ENCODE results near the gene TCF25. TPM values are rescaled to one million over a fixed set of nuclear protein-coding genes. Genes with fewer than 3 reads are reported as not detected.

Gene TCF25
- total RNA-seq, 2 donors from 2014 or later, result 166 to 247 TPM

DNA sequence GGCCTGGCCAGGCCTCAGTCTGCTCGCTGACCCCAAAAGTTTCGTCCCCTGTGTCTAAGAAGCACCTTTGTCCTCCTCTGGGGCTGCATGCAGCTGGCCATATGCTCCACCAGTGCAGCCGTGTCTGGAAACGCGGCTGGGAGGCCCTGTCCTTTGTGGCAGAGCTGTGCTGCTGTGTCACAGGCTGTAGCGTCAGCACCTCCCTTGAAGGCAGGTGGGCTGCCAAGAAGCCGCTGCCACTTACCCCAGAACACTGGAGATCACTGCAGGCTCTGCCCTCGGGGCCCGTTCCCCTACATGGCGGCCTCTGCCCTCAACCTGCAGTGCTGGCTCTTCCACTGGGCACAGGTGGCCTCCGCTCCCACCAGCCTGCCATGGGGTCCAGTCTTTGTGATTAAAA lies 29.6 kb downstream of the TCF25 start:
- Histone ChIP-seq H3K27me3 (replicated peaks; ENCODE audit: insufficient read depth) (no peaks in the 10 kb centered on the region), H3K27ac (no peak overlapping the region), H3K36me3 (peaks cover 61% of the 10 kb centered on the region), H3K4me3 (no peak overlapping the region), H3K9me3 (no peaks in the 10 kb centered on the region), H3K4me1 (ENCODE audit: control insufficient read depth in 1 of 2, low read depth in 2 of 2) (no peaks in the 10 kb centered on the region)
- no peak for ATAC-seq (ENCODE audit: insufficient number of reproducible peaks, low FRiP score, low read depth)
- TF ChIP-seq, protein P1, sequence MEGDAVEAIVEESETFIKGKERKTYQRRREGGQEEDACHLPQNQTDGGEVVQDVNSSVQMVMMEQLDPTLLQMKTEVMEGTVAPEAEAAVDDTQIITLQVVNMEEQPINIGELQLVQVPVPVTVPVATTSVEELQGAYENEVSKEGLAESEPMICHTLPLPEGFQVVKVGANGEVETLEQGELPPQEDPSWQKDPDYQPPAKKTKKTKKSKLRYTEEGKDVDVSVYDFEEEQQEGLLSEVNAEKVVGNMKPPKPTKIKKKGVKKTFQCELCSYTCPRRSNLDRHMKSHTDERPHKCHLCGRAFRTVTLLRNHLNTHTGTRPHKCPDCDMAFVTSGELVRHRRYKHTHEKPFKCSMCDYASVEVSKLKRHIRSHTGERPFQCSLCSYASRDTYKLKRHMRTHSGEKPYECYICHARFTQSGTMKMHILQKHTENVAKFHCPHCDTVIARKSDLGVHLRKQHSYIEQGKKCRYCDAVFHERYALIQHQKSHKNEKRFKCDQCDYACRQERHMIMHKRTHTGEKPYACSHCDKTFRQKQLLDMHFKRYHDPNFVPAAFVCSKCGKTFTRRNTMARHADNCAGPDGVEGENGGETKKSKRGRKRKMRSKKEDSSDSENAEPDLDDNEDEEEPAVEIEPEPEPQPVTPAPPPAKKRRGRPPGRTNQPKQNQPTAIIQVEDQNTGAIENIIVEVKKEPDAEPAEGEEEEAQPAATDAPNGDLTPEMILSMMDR (IDR thresholded peaks at IDR 0.05), result no peak
- DNase-seq (ENCODE audit: low spot score), result no peak

DNA sequence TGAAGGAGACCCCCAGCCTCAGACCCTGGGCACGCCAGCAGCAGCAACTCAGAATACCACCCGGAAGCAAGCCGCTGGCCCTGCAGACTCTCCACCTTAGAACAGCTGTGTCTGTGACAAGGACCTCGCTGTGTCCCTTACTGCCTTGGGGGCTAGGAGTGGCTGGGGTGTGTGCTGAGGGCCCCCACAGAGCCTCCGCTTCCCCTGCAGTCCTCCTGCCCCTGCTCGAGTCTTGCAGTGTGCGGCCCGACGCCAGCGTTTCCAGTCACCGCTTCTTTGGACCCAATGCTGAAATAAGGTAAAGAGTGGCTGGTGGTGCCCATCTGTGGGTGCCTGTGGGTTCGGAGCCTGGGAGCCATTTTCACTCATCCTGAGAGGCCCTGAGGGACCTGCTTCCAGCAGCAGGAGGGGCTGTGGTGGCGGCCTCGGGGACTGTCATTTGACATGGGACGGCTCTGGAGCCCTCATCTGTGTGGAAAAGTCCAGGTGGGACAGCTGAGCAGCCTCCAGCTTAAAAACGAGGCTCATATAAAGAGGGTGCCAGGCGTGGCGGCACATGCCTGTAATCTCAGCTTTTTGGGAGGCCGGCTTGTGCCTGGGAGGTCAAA lies 30.6 kb downstream of the TCF25 start:
- Histone ChIP-seq H3K9me3 (no peaks in the 10 kb centered on the region), H3K27me3 (replicated peaks; ENCODE audit: insufficient read depth) (no peaks in the 10 kb centered on the region), H3K4me1 (ENCODE audit: control insufficient read depth in 1 of 2, low read depth in 2 of 2) (no peaks in the 10 kb centered on the region), H3K4me3 (no peak overlapping the region), H3K27ac (no peak overlapping the region), H3K36me3 (peaks cover 55% of the 10 kb centered on the region)
- no peak for DNase-seq (ENCODE audit: low spot score)
- TF ChIP-seq, protein P1 (IDR thresholded peaks at IDR 0.05), result no peak
- no peak for ATAC-seq (ENCODE audit: insufficient number of reproducible peaks, low FRiP score, low read depth)

DNA sequence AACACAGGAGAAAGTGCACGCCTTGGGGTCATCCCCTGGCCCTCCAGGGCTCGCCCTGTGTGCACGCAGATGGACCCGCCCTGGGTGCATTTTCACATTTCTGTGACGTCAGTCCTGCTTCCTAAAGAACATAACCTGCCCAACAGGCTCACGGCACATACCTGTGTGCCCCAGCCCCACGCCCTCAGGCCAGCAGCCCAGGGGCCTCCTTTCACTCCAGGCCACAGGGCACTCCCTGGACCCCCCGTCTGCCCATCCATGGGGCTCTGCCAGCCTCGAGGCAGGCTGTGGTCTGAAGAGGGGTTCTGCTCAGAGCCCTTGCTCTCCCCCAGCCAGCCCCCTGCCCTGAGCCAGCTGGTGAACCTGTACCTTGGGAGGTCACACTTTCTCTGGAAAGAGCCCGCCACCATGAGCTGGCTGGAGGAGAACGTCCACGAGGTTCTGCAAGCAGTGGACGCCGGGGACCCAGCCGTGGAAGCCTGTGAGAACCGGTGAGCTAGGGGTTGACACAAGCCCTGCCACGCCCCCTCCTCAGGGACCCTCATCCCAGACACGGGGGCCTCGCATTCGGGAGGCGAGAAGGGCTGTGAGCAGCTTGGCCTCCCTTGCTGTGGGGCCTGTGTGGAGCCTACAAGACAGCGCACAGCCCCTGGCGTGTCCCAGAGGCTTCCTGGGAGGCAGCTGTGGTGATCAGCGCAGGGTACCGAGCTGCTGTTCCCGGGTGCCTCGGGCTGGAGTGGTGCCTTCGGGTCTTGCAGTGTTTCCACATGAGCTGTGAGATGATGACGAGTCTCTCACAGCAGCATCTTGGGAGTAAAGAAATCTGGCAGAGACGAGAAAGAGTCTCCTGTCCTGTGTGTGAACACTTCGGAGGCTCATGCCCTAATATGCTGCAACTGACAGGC lies 31.5 kb downstream of the TCF25 start:
- no peaks in the 10 kb centered on the region for H3K9me3 ChIP-seq
- H3K27me3 ChIP-seq (replicated peaks; ENCODE audit: insufficient read depth), result no peaks in the 10 kb centered on the region
- H3K27ac ChIP-seq, result no peak overlapping the region
- peaks cover 55% of the 10 kb centered on the region for H3K36me3 ChIP-seq
- no peak for DNase-seq (ENCODE audit: low spot score)
- TF ChIP-seq, protein P1 (IDR thresholded peaks at IDR 0.05), result no peak
- no peaks in the 10 kb centered on the region for H3K4me1 ChIP-seq (ENCODE audit: control insufficient read depth in 1 of 2, low read depth in 2 of 2)
- no peak overlapping the region for H3K4me3 ChIP-seq
- no peak for ATAC-seq (ENCODE audit: insufficient number of reproducible peaks, low FRiP score, low read depth)

DNA sequence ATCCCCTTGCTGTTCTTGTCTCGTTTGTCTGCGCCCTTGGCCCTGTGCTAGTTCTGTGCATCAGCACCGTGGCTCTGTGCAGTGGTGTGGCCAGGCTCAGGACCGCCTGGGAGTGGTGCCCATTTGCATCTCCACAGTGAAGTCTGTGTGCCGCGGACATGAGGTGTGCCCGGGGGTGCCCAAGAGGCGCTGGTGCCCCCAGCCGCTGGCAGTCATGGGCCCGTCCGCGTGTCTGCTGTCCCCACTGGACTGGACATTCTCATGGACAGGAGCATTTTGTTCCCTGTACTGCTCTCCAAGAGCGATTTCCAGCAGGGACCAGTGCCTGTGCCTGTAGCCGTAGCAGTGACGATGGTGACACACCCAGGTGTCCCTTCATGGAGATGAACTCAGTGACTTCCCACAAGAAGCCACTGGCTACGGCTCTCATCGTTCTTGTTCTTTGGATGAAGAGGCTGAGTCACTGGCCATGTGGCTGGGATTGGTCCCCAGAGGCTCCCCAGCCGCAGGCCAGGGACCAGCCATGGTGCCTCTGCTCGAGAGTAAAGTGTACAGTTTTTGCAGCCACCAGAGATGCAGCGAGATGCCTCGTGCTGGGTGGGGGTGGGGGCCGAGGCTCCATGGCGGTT lies 32.2 kb downstream of the TCF25 start:
- Histone ChIP-seq H3K4me3 (no peak overlapping the region), H3K9me3 (no peaks in the 10 kb centered on the region), H3K4me1 (ENCODE audit: control insufficient read depth in 1 of 2, low read depth in 2 of 2) (no peaks in the 10 kb centered on the region), H3K27me3 (replicated peaks; ENCODE audit: insufficient read depth) (no peaks in the 10 kb centered on the region), H3K36me3 (peaks cover 50% of the 10 kb centered on the region), H3K27ac (no peak overlapping the region)
- DNase-seq (ENCODE audit: low spot score) (no peak), ATAC-seq (ENCODE audit: insufficient number of reproducible peaks, low FRiP score, low read depth) (no peak)
- TF ChIP-seq, protein P1 (IDR thresholded peaks at IDR 0.05), result no peak

Data from thoracic aorta (tissue), 2 donors.